NOMO-1 (cell line): ENCODE results near the gene TMC4.
"Not testable (repeated sequence)": the region's sequence is repeated elsewhere in the genome, so short reads cannot be mapped to it uniquely, and the experiment has no call there.

Source experiments
- DNase-seq, 2 experiments: peaks; one replicate each; lab custom pipeline; 2025; ENCODE audit not compliant: unreplicated experiment in 2 of 2; lab: John Stamatoyannopoulos, UW

Gene TMC4, protein sequence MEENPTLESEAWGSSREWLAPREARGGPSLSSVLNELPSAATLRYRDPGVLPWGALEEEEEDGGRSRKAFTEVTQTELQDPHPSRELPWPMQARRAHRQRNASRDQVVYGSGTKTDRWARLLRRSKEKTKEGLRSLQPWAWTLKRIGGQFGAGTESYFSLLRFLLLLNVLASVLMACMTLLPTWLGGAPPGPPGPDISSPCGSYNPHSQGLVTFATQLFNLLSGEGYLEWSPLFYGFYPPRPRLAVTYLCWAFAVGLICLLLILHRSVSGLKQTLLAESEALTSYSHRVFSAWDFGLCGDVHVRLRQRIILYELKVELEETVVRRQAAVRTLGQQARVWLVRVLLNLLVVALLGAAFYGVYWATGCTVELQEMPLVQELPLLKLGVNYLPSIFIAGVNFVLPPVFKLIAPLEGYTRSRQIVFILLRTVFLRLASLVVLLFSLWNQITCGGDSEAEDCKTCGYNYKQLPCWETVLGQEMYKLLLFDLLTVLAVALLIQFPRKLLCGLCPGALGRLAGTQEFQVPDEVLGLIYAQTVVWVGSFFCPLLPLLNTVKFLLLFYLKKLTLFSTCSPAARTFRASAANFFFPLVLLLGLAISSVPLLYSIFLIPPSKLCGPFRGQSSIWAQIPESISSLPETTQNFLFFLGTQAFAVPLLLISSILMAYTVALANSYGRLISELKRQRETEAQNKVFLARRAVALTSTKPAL

DNA sequence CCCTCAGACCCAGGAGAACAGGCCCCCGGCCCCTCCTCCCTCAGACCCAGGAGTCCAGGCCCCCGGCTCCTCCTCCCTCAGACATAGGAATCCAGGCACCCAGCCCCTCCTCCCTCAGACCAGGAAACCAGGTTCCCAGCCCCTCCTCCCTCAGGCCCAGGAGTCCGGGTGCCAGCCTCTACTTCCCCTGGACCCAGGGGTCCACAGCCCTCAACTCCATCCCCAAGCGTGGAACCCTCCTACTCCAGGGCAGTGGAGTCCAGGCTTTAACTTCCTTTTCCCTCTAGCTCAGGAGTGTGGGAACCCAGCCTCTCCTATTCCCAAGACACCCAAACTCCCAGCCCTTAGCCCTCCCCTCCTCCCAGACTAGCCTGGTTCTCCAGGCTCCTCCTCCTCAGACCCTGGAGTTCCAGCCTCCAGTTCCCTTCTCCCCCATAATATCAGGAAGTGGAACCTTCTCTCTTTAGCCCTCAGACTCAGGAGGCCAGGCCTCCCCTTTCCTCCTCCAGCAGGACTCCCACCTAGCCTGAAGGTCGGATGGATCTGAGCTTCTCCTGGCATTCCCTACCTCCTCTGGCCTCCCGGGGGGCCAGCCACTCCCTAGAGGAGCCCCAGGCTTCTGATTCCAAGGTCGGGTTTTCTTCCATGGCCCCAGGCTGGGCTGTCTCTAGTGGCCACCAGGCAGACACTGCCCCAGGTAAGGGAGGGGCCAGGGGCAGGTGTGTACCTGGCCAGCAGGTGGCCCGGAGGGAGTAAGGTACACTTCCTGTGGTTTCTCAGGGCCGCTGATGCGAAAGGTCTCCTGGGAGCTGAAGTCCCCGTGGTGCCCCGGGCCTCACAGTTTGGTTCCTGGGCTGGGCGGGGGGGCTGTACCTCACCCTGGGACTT lies at the start of gene TMC4:
TMC4 (minus strand) TSS at position 690 of the 888 bp plus-strand sequence; CDS start at position 647, 43 bp downstream.
- no peak for DNase-seq

DNA sequence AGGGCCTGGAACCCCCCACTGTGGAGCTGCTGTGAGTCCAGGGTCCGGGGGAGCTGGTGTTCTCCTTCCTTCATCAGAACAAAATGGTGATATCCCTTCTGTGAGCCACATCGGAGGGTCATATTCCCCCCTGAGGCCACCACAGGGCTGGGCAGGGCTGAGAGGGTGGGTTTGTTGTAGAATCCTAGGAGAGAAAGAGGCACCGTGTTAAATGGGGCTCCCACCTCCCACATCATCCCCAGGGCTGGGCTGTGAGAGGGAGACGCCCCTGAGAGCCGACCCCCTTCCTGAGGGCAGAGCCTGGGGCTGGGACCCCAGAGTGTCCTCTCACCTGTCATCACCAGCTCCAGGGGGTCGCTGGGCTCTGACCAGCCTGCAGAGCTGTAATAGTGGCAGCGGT lies 49.0 kb upstream of the TMC4 start:
- not testable (repeated sequence) for DNase-seq

DNA sequence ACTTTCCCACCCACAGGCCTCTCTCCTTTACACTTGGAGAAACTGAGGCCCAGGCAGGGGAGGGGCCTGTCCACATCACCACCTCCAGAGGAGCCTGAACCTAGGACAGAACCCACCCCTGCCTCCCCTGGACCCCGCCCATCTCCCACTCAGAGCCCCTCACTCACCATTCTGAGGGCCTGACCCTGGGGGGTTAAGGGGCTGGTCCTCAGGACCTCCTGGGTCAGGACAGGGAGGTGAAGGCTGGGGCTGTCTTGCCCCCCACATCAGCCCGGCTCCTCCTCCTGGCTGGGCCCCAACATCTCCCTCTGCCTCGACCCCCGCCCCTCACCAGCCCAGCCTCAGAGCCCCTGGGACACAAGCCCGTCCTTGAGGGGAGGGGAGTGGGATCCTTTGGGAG lies 46.7 kb upstream of the TMC4 start:
- not testable (repeated sequence) for DNase-seq

DNA sequence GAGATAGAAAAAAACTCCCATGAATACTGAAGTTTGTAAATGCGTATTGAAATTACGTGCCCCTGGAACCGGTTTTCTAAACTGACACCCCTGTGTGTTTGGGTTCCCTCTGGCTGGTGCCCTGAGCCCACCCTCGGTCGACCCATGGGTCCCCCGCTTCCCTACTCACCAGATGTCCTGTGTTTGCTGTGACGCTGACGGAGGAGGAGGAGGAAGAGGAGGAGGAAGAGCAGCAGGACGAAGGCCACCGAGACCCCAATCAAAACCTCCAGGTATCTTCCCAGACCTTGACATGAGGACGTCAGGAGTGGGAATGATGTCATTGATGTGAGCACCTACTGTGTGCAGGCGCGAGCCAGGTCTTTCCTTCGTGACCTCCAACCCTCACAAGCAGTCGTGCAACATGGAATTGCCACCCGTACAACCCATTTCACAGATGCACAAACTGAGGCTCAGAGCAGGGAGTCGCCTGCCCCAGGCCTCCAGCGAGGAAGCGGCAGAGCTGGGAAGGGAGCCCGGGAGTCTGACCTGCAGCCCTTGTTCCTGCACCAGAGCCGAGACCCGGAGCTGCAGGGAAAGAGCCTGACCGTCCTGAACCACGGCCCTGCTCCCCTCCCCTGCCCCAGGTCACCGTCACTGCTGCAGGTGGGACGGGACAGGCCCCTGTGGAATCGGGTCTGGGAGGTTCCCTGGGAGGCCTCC lies 46.2 kb upstream of the TMC4 start:
- no peak for DNase-seq

DNA sequence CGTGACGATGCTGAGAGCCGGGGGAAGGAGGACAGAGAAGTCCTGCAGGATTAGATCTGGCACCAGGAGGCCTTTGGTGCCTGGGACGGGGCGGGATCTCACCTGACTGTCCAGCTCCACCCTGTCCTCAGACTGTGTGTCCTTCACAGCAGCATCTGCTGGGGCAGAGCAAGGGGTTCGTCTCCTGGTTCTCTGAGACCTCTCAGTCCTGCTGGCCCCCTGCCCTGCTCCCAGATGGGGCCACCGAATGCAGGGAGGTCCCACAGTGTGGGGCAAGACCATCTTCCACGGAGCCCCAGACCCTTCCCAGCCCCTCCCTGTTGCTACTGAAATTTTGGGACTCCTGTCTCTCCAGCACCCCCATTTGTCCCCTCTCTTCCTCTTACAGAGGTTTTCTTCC lies 45.3 kb upstream of the TMC4 start:
- no peak for DNase-seq

DNA sequence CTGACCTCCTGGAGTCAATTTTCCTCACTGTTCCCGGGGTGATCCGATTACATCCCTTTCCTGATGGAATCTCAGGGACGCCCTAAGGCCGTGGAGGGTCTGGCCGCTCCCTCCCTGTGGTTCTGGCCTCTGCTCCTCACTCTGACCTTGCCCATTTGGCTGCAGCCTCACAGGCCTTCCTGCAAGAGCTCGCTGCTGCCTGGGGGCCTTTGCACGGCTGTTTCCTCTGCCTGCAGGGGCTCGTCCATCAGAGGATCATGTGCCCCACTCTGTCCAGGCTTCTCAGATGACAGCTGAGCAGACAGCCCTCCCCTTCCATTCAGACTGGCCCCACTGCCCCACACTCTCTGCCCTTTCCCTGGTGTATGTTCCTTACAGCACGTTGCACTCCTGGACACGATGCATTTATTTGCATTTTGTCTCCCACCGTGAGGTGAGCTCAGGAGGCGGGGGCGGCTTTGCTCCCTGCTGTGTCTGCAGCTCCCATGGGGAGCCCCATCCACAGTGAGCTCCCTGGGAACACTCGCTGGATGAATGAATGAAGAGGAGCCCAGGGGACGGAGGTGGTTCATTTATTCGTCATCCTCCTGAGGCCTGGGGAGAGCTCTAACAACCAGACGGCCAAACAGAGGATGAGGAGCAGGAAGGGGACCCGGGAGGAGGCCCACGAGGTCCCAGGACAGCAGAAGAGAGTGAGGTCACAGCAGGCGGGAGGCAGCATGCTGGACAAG lies 44.7 kb upstream of the TMC4 start:
- not testable (repeated sequence) for DNase-seq

DNA sequence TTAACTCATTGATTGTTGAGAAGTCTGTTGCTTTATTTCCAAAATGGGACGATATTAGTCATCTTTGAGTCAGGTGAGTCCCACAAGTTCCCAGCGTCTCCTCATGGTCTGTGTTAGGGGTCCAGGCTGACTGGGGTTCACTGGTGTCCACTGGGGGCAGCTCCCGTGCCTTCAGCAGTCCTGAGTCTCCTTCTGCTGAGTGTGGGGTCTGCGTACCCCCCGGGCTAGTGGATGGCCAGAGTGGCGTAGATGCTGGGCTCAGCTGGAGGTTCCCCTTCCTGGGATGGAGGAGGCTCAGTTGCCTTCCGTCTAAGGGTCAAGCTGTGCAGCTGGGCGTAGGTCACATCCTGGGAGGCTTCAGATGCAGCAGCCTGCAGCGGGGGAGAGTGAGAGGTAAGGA lies 43.9 kb upstream of the TMC4 start:
- DNase-seq = no peak

DNA sequence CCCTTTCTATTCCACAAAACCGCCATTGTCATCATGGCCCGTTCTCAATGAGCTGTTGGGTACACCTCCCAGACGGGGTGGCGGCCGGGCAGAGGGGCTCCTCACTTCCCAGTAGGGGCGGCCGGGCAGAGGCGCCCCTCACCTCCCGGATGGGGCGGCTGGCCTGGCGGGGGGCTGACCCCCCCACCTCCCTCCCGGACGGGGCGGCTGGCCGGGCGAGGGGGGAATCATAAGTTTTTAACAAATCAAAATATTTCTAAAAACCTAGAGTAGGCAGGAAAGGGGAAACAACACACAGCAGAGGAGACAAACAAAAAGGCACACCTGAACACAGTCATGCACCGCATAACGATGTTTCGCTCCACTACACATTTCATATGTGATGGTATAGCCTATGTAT lies 41.8 kb upstream of the TMC4 start:
- not testable (repeated sequence) for DNase-seq

DNA sequence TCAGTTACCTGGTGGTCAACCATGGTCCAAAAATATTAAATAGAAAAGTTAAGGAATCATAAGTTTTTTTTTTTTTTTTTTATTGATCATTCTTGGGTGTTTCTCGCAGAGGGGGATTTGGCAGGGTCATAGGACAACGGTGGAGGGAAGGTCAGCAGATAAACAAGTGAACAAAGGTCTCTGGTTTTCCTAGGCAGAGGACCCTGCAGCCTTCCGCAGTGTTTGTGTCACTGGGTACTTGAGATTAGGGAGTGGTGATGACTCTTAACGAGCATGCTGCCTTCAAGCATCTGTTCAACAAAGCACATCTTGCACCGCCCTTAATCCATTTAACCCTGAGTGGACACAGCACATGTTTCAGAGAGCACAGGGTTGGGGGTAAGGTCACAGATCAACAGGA lies 41.3 kb upstream of the TMC4 start:
- not testable (repeated sequence) for DNase-seq

DNA sequence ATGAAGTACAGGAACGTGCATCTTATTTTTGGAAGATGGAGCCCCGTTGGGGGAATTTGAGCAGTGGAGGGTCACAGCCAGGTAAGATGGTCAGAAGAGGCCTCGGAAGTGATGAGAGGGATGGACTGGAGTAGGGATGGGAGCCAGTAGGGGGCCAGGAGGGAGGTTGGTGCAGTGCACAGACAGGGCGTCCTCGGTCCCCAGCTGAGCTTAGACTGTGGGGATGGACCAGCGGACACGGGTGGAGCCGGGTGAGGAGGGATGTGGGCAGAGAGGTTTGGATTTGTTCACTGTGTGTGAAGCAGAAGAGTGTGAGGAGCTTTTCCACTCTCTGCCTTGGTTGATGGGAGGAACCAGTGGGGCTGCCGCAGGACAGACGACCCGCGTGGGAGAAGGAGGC lies 38.3 kb upstream of the TMC4 start:
- no peak for DNase-seq

DNA sequence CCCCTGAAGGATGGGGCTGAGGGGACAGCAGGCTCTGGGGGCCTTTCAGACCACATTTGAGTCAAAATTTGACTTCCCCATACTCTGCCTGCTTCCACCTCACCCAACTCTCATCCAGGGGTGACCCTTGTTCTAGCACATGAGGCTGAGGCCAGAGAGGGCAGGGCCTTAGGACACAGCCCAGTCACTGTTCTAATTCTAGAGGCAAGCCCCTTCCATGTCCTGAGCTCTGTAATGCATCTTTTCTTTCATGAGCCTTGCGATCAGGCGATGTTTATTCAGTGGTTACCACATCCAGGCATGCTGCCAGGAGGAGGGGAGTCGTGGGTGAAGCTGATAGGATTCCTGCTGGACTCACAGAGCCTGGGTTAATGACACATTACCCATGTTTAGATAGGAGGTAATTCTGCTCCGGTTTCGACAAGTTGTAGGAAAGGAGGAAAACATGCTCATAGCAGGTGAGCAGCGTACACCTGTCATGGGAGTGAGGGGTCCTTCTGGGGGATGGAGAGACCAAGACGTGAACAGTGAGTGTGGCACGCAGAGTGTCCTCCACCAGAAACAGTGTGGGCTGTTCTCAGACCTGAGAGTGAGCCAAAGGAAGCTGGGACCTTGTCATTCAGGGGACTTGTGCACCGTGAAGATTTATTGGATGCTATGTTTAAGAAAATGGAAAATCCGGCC lies 37.0 kb upstream of the TMC4 start:
- peak; percentile 31 to 36 for DNase-seq

DNA sequence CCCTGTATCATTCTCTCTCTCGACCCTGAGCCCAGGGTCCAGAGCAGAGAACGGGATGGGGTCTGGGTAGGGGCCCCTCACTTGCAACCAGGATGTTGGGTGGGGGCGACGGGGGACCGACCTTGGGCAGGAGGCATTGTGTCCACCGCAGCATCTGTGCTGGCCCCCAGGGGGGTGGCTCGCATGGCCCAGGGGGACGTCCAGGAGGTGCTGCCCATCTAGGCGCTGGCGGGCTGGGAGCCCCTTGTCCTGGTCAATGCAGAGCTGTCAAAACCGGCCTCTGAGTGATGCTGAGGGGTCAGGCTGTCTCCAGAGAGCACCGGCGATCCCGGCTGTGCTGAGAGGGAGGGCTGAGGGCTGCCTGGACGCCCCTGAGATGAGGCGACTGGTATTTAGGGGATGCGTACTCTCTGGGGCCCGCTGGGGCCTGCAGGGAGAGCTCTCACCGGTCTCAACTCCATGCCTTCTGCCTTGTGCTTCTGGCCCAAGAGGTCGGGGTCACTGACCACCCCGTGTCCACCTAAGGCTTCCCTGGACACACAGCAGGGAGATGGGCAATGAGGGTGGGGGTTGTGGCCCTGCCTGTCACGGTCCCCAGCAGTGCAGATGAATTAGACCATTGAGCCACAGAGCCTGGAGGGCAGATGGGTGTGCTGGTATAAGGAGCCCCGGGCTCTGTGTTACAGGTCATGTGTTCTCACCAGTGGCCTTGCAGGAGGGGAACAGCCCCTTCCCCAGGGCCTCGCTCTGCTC lies 36.3 kb upstream of the TMC4 start:
- DNase-seq = no peak

DNA sequence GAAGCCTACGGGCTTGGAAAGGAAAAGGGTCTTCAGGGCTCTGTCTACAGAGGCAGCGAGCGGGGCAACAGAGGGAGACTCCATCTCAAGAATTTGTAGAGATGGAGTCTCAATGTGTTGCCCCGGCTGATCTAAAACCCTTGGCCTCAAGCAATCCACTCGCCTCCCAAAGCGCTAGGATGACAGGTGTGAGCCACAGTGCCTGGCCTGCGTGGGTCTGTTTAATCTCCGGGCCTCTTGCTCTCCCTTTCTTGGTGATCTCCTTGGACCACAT lies 35.8 kb upstream of the TMC4 start:
- no peak for DNase-seq

DNA sequence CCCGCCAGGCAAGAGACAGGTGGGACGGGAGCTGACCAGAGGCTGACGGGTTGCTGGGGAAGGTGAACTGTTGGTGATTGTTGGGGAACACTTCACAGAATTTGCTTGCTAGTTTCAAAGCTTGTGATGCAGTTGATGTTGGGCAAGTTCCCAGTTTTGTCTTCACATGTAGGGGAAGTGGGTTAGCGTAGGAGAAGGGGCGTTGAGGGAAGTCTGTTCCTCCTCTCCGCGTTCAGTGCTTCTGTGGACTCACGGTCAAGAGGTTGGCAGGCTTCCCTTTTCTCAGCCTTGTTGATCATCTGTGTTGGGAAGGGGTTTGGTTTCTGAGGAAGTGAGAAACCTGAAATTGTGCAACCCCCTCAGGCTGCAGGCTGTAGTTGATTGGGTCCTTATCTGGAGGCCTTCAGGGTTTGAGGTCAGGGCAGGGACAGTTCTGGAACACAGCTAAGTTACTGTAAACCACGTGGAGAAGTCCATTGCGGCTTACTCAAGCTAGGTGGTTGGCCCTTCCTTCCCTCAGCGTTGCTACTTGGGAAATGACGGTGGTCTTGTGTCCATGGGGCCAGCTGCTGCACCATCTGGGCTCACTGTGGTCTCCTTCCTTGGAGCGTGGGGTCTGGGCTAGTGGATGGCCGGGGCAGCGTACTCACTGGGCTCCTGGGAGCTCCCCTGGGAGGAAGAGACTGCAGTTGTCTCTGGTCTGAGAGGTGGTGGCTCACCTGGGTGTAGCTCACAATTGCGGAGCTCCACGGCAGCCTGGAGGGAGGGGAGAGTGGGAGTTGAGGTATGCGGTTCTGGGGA lies 35.2 kb upstream of the TMC4 start:
- peak; percentile 97 to 100 for DNase-seq

DNA sequence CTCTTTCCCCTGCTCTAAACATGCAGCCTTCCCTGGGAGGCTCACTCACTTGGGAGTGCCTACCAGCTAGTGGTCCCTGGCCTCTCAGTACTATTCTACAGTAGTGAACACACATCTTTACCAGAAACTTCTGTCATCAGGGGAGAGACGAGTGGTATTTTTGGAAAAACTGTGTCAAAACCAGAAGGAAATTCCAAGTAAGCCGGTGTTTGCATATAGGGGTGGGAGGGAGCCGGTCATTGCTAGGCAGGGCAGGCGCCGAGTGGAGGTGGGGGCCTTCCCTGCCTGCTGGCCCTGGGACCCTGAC lies 34.7 kb upstream of the TMC4 start:
- peak in 1 of 2 experiments; percentile 50 for DNase-seq

DNA sequence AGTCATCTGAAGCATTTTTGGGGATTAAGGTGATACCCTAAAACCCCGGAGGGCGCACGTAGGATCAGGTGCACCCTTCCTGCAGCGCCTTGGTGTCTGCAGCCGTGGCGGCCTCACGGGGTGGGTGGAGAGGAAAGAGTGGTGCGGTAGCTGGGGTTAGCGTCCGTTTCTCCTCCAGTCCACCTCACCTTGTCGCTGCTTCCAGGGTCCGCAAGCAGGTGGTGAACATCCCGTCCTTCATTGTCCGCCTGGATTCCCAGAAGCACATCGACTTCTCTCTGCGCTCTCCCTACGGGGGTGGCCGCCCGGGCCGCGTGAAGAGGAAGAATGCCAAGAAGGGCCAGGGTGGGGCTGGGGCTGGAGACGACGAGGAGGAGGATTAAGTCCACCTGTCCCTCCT lies 34.2 kb upstream of the TMC4 start:
- DNase-seq = not testable (repeated sequence)

DNA sequence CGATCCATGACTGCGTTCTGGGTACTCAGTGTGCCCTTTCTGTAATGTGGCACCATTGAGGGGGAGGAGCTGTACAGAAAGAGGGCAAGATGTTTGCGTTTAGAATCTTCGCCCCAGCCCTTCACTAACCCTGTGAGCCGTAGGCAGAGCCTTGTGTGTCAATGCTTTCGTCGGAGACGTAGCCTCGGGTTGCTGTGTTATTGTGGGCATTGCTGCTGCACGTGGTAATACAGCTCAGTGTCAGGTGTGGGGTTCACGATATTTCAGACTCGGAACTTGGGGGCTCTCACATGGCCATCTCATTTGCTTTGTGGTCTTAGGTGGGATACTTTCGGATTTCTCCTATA lies 33.8 kb upstream of the TMC4 start:
- no peak for DNase-seq

DNA sequence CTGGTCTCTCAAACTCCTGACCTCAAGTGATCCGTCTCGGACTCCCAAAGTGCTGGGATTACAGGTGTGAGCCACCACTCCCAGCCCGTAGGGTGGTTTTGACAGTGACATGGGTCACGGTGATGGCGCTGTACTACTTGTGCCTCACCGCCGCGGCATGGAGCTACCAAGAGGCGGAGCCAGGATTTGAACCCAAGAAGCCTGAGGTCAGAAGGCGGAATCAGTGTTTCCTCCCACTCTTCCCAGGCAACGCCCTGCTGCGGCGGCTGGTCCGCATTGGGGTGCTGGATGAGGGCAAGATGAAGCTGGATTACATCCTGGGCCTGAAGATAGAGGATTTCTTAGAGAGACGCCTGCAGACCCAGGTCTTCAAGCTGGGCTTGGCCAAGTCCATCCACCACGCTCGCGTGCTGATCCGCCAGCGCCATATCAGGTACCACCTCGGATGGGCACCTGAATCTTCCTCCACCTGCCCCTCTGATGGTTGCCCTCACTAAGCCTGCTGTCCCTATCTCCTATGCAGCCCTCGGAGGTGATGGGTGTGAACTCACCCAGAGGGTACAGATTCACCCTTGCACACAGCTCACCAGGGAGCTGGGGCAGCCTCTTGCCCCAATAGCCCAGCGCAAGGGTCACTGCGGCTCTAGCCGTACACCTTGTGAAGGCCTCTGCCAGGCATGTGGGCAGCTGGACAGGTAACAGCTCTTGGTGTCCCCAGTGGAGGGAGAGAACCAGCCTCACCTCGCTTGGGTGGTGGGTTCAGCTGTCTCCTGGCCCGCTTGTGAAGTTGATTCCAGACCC lies 33.3 kb upstream of the TMC4 start:
- DNase-seq = no peak
